LNCaP clone FGC (cell line): ENCODE results near the gene HIC2.
"Not testable (repeated sequence)": the region's sequence is repeated elsewhere in the genome, so short reads cannot be mapped to it uniquely, and the experiment has no call there.

Experiments used
- DNase-seq: peaks from one replicate; pipeline ENCODE4 v3.0.0-alpha.2; 2011; ENCODE audit warnings: low read depth
- H3K4me3 ChIP-seq: 2 replicates; pipeline ENCODE4 v1.5.1; 2011; ENCODE audit warnings: mild to moderate bottlenecking, low read depth, low read length, control low read depth
- CTCF ChIP-seq: IDR thresholded peaks from 2 replicates; pipeline ENCODE4 v1.5.1; 2012; ENCODE audit warnings: mild to moderate bottlenecking; ENCODE audit not compliant: control insufficient read depth, insufficient read depth; ENCODE audit errors: extremely low read depth

The HIC2 gene

GRCh38 chr22:21455334-21456089 is 38.3 kb downstream of the HIC2 start:
- TF ChIP-seq CTCF = no peak
- DNase-seq = no peak
- H3K4me3 ChIP-seq = no peak overlapping the region

- no peak for DNase-seq
- no peak for TF ChIP-seq CTCF
- no peak overlapping the region for H3K4me3 ChIP-seq
Observed at GRCh38 chr22:21457023-21457787, 40.0 kb downstream of the HIC2 start.

- H3K4me3 ChIP-seq, DNase-seq: not testable (repeated sequence)
Observed at GRCh38 chr22:21462672-21463071, 45.5 kb downstream of the HIC2 start.

GRCh38 chr22:21467337-21468193 is 50.4 kb downstream of the HIC2 start, which contains the start of gene TMEM191C:
Gene TMEM191C, plus strand, starts transcription at chr22:21467387. Its CDS starts 73 bp downstream, at chr22:21467460.
- peak within 1 kb of the TSS; percentile 28; the same call in 1 of the 2 replicates for H3K4me3 ChIP-seq

GRCh38 chr22:21468194-21469096 is 51.3 kb downstream of the HIC2 start:
- peak overlapping the region; percentile 28; the same call in 1 of the 2 replicates for H3K4me3 ChIP-seq
- peak; percentile 87 for DNase-seq

More at GRCh38 chr22:21467337-21468193, 50.4 kb downstream of the HIC2 start, which contains the start of gene TMEM191C:
- DNase-seq = not testable (repeated sequence)

- DNase-seq, H3K4me3 ChIP-seq: not testable (repeated sequence)
Observed at GRCh38 chr22:21469097-21469994, 52.2 kb downstream of the HIC2 start.

GRCh38 chr22:21472984-21473383 is 55.8 kb downstream of the HIC2 start:
- not testable (repeated sequence) for DNase-seq, H3K4me3 ChIP-seq

GRCh38 chr22:21473664-21474063 is 56.5 kb downstream of the HIC2 start:
- not testable (repeated sequence) for H3K4me3 ChIP-seq, DNase-seq

GRCh38 chr22:21484039-21484438 is 66.9 kb downstream of the HIC2 start:
- H3K4me3 ChIP-seq, DNase-seq: not testable (repeated sequence)

- H3K4me3 ChIP-seq, DNase-seq: not testable (repeated sequence)
Observed at GRCh38 chr22:21487723-21488122, 70.6 kb downstream of the HIC2 start.

- DNase-seq, H3K4me3 ChIP-seq: not testable (repeated sequence)
Observed at GRCh38 chr22:21489149-21489680, 72.0 kb downstream of the HIC2 start.

- DNase-seq = not testable (repeated sequence)
Observed at GRCh38 chr22:21490556-21490955, 73.4 kb downstream of the HIC2 start.

GRCh38 chr22:21492271-21492670 is 75.1 kb downstream of the HIC2 start:
- not testable (repeated sequence) for DNase-seq, H3K4me3 ChIP-seq

More at GRCh38 chr22:21490556-21490955, 73.4 kb downstream of the HIC2 start:
- H3K4me3 ChIP-seq = not testable (repeated sequence)
